Measurements from ENCODE around the gene ING3.

The ING3 gene

DNA sequence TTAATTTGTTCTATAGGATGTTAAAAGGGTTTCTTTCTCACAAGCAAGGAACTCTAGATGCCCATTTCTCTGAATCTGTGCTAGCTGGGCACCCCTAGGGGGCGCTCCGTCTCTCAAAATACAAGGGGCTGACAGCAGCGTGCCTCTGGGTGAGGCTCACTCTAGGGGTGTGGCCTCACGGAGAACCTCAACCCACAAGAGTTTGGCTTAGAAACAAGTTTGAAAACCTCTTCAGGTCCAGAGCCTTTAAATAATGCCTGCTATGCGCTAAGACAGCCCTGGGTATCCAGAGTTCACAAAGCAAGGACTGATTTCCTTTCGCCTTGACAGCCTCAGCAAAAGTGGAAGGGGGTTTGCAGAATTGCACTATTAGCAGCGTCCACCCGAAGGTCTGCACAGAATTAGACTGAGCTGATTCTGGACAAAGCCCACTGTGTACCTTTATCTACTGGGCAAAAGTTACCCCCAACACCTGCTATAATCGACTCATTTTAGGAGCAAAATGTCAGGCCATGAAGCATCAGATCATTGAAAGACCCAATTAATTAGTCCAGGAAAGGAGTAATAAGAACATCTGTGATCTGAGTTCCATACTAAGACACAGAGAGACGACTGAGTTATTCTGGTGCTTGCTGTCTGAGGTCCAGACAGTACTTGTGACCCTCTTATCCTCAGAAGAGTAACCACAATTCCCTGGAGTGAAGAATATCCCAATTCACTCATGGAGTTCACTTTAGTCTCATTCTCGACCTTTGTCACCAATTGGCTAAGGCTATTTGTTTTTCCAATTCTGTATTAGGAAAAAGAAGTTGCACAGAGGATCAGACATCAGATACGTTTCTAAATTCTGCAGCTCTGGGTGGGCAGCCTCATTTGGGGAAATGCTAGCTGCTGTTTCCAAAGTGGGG, 37.4 kb downstream of the ING3 start:
- in situ Hi-C loops (cut with MboI; ENCODE audit: low sequenced_read_pairs), result loop anchor here (10.0 kb wide), 1 partner anchor 97 kb away; no protein-coding TSS in a partner anchor

GRCh38 chr7:120988591-120989256, 38.1 kb downstream of the ING3 start, which contains the start of gene CPED1:
Gene CPED1, plus strand, starts transcription at chr7:120988711. Its CDS starts 911 bp downstream, at chr7:120989622.
- in situ Hi-C loops (cut with MboI; ENCODE audit: low sequenced_read_pairs), result loop anchor here (10.0 kb wide), 1 partner anchor 96 kb away; no protein-coding TSS in a partner anchor

- in situ Hi-C loops (cut with MboI; ENCODE audit: low sequenced_read_pairs), result loop anchor here (10.0 kb wide), 1 partner anchor 95 kb away; no protein-coding TSS in a partner anchor
These were observed 39.0 kb downstream of the ING3 start for GRCh38 chr7:120989257-120990220.

GRCh38 chr7:120990468-120991118, 40.0 kb downstream of the ING3 start:
- in situ Hi-C loops (cut with MboI; ENCODE audit: low sequenced_read_pairs), result no loop called here

DNA sequence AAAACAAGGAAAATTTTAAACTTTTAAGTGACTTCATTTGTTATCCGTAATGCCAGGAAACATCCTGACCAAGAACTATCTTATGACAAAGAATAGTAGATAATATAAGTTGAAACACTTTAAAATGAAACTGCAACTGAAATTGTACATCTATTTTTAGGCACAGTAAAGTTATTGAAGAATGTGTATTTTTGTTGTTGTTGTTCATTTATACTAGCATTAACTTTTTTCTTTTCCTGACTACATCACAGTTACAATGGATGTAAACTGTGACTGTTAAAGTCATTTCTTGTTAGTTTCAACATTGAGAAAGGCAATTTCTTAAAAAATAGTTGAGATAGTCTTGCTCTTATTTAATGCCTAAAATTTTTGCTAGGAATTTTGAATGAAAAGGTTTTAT, 40.6 kb downstream of the ING3 start:
- in situ Hi-C loops (cut with MboI; ENCODE audit: low sequenced_read_pairs), result no loop called here

- in situ Hi-C loops (cut with MboI; ENCODE audit: low sequenced_read_pairs), result no loop called here
These were observed 41.0 kb downstream of the ING3 start for GRCh38 chr7:120991581-120991980.

DNA sequence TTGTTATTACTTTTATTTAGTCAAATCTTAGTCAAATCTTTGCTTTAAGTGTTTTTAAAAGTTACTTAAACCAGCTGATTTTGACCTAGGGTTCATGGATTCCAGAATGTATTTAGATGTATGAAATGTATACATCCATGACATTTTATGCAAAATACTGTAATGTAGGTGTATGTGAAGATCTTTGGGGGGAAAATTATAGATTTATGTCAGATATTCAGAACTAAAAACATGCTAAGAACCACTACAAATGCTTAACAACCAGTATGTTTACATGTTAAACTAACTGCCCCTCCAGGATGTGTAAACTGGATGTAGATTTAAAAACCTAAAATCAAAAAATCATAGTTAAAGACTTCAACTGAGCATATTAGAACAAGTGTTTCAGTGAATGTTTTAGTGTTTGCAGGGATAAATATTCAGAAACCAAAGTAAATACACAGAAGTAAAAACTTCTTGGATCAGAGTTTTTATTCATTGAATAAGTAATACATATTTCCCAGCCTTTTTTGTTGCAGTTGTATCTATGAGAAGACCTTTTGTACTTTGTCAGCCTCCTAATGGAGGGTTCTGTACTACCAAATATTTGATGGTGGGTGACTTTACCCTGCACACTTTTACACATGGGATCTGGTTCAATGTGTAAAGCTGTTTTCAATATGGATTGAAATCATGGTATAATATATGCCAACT, 41.8 kb downstream of the ING3 start:
- in situ Hi-C loops (cut with MboI; ENCODE audit: low sequenced_read_pairs), result no loop called here

GRCh38 chr7:120992965-120993494, 42.5 kb downstream of the ING3 start:
- in situ Hi-C loops (cut with MboI; ENCODE audit: low sequenced_read_pairs), result no loop called here

DNA sequence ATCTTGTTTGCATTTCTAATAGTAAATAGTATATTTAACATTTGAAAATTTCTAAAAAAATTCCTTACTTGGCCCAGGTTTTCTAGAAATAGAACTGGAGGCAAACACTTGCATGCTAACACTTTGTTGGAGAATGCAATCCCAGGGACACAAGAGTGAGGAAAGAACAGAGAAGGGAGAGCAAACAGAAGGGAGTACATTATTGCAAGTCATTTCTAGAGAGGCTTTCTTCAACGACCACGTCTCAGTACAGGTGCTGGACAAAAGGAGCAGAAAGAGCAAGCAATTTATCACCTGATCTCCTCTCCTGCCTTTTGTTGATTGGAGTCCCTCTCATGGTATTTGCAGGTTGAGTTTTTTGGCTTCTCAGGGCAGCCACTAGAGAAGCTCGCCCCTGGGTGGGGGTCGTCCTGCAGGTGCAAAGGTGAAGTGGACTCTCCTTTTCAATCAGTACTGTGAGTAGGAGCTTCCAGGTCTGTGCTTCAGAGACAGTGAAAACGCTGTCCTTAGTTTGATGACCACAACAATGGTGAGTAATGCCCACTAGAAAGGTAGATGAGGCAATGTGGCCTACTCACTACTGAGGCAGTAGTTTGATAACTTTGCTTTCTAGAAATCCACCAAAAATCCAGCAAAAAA, 43.1 kb downstream of the ING3 start:
- in situ Hi-C loops (cut with MboI; ENCODE audit: low sequenced_read_pairs), result no loop called here

DNA sequence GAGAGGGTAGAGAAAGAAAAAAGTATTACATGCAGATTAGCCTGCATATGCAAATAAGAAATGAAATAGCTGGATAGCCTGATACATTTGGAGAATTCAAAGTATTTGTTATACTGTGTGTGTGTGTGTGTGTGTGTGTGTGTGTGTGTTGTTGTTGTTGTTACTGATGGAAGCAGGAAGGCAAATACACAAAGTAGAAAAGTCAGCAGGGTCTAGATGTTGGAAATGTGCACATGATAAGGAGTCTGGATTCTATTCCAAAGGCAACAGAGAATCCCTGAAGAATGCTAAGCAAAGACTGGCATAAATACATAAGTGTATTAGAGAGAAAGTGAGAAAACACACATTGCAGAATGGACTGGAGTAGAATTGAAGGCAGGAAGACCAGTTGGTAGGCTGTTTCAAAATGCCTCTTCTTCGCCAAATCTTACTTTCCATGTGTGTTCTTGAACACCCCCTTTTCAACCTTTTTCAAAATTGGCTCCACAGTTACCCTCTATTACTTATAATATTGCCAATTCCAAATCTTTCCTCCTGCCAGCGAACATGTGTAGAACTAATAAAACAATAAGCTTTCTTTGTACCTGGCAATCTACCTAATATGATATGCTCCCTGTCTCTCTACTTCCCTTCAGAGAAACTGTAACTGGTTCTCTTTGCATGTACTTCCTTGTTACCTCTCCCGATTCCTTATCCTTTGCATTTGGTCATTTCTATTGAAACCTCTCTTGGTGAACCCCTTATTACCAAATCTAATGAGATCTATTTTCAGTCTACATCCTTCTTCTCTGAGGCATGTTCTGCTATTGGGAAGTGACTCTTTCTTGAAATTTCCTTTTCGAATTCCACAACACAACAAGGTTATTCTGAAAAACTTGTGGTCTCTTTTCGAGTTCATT, 44.2 kb downstream of the ING3 start:
- in situ Hi-C loops (cut with MboI; ENCODE audit: low sequenced_read_pairs), result no loop called here

DNA sequence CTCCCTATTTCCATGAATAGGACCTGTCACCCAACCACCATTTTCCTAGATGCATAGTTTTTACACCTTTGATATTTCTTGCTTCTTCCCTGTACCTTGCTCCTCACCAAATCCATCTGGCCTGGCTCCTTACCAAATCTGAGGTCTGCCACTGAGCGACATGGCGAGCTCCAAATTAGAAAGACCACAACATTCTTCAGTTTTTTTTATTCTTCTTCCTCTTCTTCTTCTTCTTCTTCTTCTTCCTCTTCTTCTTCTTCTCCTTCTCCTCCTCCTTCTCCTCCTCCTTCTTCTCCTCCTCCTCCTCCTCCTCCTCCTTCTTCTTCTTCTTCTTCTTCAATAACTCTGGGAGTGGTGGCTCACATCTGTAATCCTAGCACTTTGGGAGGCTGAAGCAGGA, 45.1 kb downstream of the ING3 start:
- in situ Hi-C loops (cut with MboI; ENCODE audit: low sequenced_read_pairs), result no loop called here

DNA sequence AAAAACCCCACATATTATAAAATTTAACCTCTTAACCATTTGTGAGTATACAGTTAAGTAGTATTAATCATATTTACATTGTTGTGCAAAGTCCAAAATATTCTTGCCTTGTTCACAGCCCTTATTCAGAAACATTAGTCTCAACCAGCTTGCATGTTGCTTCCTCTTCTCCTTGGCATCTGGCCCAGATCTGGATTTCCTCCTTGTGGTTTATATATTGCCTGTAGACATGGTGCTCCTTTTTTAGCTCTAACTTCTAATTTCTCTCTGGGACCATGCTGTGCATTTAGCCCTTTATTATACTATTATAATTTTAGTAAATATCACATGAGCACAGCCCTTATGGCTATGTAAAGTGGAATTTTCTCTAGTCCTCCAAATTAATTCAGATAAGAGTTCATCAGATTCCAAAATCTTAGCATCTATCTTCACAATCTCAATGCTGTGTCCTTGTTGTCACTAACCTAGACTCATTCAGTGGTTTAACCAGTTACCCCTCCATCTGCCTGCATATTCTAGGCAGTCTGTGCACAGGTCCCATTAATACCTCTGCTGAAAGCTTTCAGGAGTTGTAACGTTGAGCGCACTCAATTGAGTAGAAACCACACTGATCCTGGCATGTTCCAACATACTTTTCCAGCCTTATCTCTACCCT, 45.9 kb downstream of the ING3 start:
- in situ Hi-C loops (cut with MboI; ENCODE audit: low sequenced_read_pairs), result no loop called here

- in situ Hi-C loops (cut with MboI; ENCODE audit: low sequenced_read_pairs), result no loop called here
These were observed 46.4 kb downstream of the ING3 start for GRCh38 chr7:120996988-120997345.

- in situ Hi-C loops (cut with MboI; ENCODE audit: low sequenced_read_pairs), result no loop called here
These were observed 47.4 kb downstream of the ING3 start for GRCh38 chr7:120997882-120998474.

GRCh38 chr7:120998520-120998919, 47.9 kb downstream of the ING3 start:
- in situ Hi-C loops (cut with MboI; ENCODE audit: low sequenced_read_pairs), result no loop called here

- in situ Hi-C loops (cut with MboI; ENCODE audit: low sequenced_read_pairs), result no loop called here
These were observed 48.5 kb downstream of the ING3 start for GRCh38 chr7:120998996-120999565.
